Aorta (tissue), 5 donors: ENCODE results near the gene ARMC8. TPM values are rescaled to one million over a fixed set of nuclear protein-coding genes. Genes with fewer than 3 reads are reported as not detected.

Source experiments
- ATAC-seq: fragments of 200-7000 bp; cut with Tn5 transposase; one replicate; pipeline ENCODE4 v1.9.1; 2022; ENCODE audit warnings: moderate library complexity; ENCODE audit not compliant: low FRiP score
- DNase-seq, 2 donors: peaks; one replicate each; pipeline ENCODE4 v3.0.0-alpha.2; 2020
- H3K27ac ChIP-seq, 2 donors: one replicate each; pipeline ENCODE4 v1.5.1; 2013; ENCODE audit warnings: low read length in 2 of 2, mild to moderate bottlenecking in 2 of 2, moderate library complexity in 2 of 2, control low read depth in 1 of 2, inconsistent platforms in 1 of 2, low read depth in 1 of 2
- H3K27me3 ChIP-seq, 2 donors: one replicate each; pipeline ENCODE4 v1.6.1; 2013; ENCODE audit warnings: control low read depth in 1 of 2, low read length in 1 of 2, mild to moderate bottlenecking in 1 of 2, moderate library complexity in 1 of 2; ENCODE audit not compliant: insufficient read depth in 2 of 2, control insufficient read depth in 1 of 2
- H3K36me3 ChIP-seq, 2 donors: one replicate each; pipeline ENCODE4 v1.6.1; 2013; ENCODE audit warnings: control low read depth in 1 of 2, low read length in 1 of 2, mild to moderate bottlenecking in 1 of 2; ENCODE audit not compliant: insufficient read depth in 2 of 2, control insufficient read depth in 1 of 2
- H3K4me1 ChIP-seq, 2 donors: one replicate each; pipeline ENCODE4 v1.6.1; 2013; ENCODE audit warnings: low read length in 2 of 2, control low read depth in 1 of 2, mild to moderate bottlenecking in 1 of 2, moderate library complexity in 1 of 2; ENCODE audit not compliant: insufficient read depth in 2 of 2, control insufficient read depth in 1 of 2
- H3K4me3 ChIP-seq, 2 donors: one replicate each; pipeline ENCODE4 v1.5.1; 2013; ENCODE audit warnings: low read length in 2 of 2, control low read depth in 1 of 2, mild to moderate bottlenecking in 1 of 2
- H3K9me3 ChIP-seq: one replicate; pipeline ENCODE4 v1.6.1; 2013; ENCODE audit warnings: mild to moderate bottlenecking, low read length; ENCODE audit not compliant: control insufficient read depth
- WGBS, 2 donors: extraction: QIAGEN DNeasy Blood & Tissue Kit; methylation state at CpG; one replicate each; pipeline ENCODE4 v1.1.7; 2013; 5-methylcytosine and 5-hydroxymethylcytosine counted together
- intact Hi-C, 2 donors: fragments of 100-400 bp; cut with DNase I; formaldehyde crosslinking; loops; one replicate each; pipeline versions ENCODE4 v1.14.2 to v1.15.0; 2022
- polyA plus RNA-seq, 2 donors: library from polyadenylated mRNA; stranded (reverse); fragments of 200-250 nt; gene quantifications; one replicate each; pipeline ENCODE4 v1.2.3, GENCODE V29; 2013
- total RNA-seq, 2 donors: library from RNA; stranded (reverse); fragmentation: NEBNext Ultra II Directional; extraction: Animal tissue kit (Norgen Biotek cat#: 25700); gene quantifications; one replicate each; pipeline ENCODE4 v1.2.1, GENCODE V29; 2021
- donor health status: healthy with polysubstance abuse.
- donor health status: Bipolar disorder and iron deficiency.
- donor health status: DM: no; HTN: no; CAD: no.
- donor health status: DM: no; HTN: no; CAD: no.
- donor health status: DM: yes; HTN: yes; CAD: no.

ARMC8 gene
- total and polyA plus RNA-seq, 4 donors = 18.2 to 59.7 (median 41.5) TPM

DNA sequence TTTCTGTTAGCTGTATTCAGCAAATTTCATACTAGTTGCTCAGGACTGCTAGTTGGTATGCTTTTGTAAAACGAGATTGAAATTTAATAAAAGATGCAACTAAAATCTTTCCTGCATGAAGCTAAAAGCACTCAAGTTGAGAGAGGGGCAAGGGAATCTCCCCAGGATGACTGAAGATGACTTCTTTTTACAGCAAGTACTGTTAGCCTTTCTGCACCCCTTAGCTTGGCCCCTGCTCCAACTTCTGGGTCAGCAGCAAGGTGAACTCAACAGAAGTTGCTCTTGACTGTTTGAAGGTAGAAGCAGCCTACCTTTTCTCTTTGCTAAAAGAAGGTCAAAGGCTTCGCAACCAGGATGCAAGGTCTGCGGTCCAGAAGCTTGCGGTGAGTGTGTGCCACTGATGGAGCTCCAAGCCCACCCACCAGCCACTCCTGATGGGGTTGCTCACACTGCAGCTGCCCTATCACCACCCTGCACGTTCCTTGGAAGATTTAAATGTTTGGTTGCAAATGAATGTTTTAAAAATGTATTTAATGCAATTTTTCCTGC, 110.0 kb downstream of the ARMC8 start:
- H3K4me3 ChIP-seq = no peak overlapping the region
- no peaks in the 10 kb centered on the region for H3K9me3 ChIP-seq
- 86 to 91% methylated on average over 5 of the region's 5 CpGs for WGBS, 2 donors
- intact Hi-C loops = no loop called here
- no peak overlapping the region for H3K27ac ChIP-seq
- H3K36me3 ChIP-seq = peaks cover 2 to 3% of the 10 kb centered on the region in 2 donors
- no peak for DNase-seq
- no peaks in the 10 kb centered on the region for H3K27me3 ChIP-seq
- no peak for ATAC-seq
- no peaks in the 10 kb centered on the region for H3K4me1 ChIP-seq

DNA sequence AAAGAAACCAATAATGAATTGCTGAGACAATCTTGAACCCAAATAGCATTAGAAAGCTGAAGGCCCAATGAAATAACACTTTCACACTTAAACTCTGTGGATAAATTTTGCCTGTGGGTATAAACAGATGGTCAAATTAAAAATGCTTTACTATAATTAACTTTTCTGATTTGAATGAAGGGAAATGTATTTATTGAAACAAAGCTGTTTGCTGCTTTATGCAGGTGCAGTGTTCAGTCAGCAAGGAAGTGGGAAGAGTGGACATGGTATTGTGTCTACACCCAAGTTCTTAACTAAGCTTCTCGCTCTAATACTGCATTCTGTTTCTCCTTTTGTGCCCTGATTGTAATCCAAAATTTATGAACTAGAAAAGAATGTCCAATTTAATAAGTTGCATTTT, 110.8 kb downstream of the ARMC8 start:
- no peak for ATAC-seq
- intact Hi-C loops = no loop called here
- H3K27me3 ChIP-seq = no peaks in the 10 kb centered on the region
- H3K4me3 ChIP-seq = no peak overlapping the region
- H3K36me3 ChIP-seq = peaks cover 2 to 3% of the 10 kb centered on the region in 2 donors
- DNase-seq = no peak
- H3K4me1 ChIP-seq = no peaks in the 10 kb centered on the region
- H3K27ac ChIP-seq = no peak overlapping the region
- WGBS, 2 donors = 86% methylated on average over 1 of the region's 1 CpG
- H3K9me3 ChIP-seq = no peaks in the 10 kb centered on the region

- H3K4me1 ChIP-seq = no peaks in the 10 kb centered on the region
- no peak overlapping the region for H3K4me3 ChIP-seq
- H3K27me3 ChIP-seq = no peaks in the 10 kb centered on the region
- ATAC-seq = no peak
- intact Hi-C loops = no loop called here
- no peaks in the 10 kb centered on the region for H3K9me3 ChIP-seq
- WGBS, 2 donors = 57 to 64% methylated on average over 2 of the region's 2 CpGs
- no peak for DNase-seq
- peaks cover 2 to 3% of the 10 kb centered on the region in 2 donors for H3K36me3 ChIP-seq
- H3K27ac ChIP-seq = no peak overlapping the region
Measured at GRCh38 chr3:138300647-138301046, 113.5 kb downstream of the ARMC8 start.

DNA sequence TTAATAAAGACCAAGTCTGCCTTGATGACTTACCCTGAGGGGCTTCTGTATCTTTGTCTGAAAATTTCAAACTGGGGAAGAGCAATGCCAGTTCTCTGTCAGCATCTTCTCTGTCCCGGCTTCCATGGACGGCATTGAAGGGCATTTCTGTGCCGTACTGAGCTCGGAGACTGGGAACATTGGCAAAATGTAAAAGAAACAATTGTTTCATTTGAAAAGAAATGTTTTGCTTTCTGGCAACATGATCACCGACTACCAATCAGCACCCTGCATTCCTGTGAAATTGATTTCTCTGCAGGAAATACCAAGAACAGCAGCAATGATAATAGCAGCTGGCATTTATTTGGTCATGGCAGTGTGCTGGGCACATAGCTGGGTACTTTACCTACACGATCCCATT, 116.4 kb downstream of the ARMC8 start:
- H3K27me3 ChIP-seq = peaks cover 0 to 3% of the 10 kb centered on the region in 2 donors
- intact Hi-C loops = no loop called here
- ATAC-seq = no peak
- H3K27ac ChIP-seq = no peak overlapping the region
- no peak for DNase-seq
- H3K36me3 ChIP-seq = no peaks in the 10 kb centered on the region
- 30 to 38% methylated on average over 6 of the region's 6 CpGs for WGBS, 2 donors
- no peaks in the 10 kb centered on the region for H3K4me1 ChIP-seq
- no peak overlapping the region for H3K4me3 ChIP-seq
- peaks cover 9% of the 10 kb centered on the region for H3K9me3 ChIP-seq

DNA sequence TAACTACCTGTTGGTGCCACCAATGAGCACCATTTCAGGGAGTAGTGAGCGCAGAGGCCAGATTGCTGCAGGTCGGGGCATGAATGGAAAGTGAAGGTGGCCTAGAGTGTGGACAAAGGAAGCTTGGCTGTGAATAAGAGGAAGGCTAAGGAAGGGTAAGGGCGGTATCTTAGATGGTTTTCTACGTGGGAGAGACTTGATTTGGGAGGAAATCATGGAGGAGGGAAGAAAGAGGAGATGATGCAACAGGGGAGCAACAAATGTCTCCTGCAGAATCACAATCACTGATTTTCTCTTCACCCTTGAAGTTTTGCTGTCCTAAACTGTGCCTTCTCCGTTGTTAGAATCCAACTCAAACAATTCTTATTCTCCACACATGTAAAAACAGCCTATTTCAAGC, 120.8 kb downstream of the ARMC8 start:
- WGBS, 2 donors = 86 to 88% methylated on average over 5 of the region's 5 CpGs
- no peak overlapping the region for H3K4me3 ChIP-seq
- DNase-seq = no peak
- H3K27ac ChIP-seq = no peak overlapping the region
- no peak for ATAC-seq
- no peaks in the 10 kb centered on the region for H3K36me3 ChIP-seq
- intact Hi-C loops = no loop called here
- no peaks in the 10 kb centered on the region for H3K4me1 ChIP-seq
- H3K27me3 ChIP-seq = peaks cover 0 to 3% of the 10 kb centered on the region in 2 donors
- H3K9me3 ChIP-seq = peaks cover 12% of the 10 kb centered on the region

- intact Hi-C loops = no loop called here
- H3K9me3 ChIP-seq = peaks cover 12% of the 10 kb centered on the region
- no peaks in the 10 kb centered on the region for H3K36me3 ChIP-seq
- ATAC-seq (no peak), DNase-seq (no peak)
- peaks cover 0 to 3% of the 10 kb centered on the region in 2 donors for H3K27me3 ChIP-seq
- H3K4me3 ChIP-seq = no peak overlapping the region
- no peaks in the 10 kb centered on the region for H3K4me1 ChIP-seq
- H3K27ac ChIP-seq = no peak overlapping the region
Measured at GRCh38 chr3:138308783-138309182, 121.7 kb downstream of the ARMC8 start.

GRCh38 chr3:138310494-138310893, 123.4 kb downstream of the ARMC8 start:
- WGBS, 2 donors = 80% methylated on average over 4 of the region's 4 CpGs
- no peak for ATAC-seq
- no peaks in the 10 kb centered on the region for H3K4me1 ChIP-seq

GRCh38 chr3:138314751-138315150, 127.7 kb downstream of the ARMC8 start:
- no peaks in the 10 kb centered on the region for H3K36me3 ChIP-seq
- 5 to 9% methylated on average over 1 of the region's 1 CpG for WGBS, 2 donors
- intact Hi-C loops = no loop called here
- no peak for ATAC-seq
- H3K9me3 ChIP-seq = no peaks in the 10 kb centered on the region
- no peak overlapping the region for H3K27ac ChIP-seq
- H3K4me3 ChIP-seq = no peak overlapping the region
- no peaks in the 10 kb centered on the region for H3K27me3 ChIP-seq
- no peaks in the 10 kb centered on the region for H3K4me1 ChIP-seq
- DNase-seq = no peak

More at GRCh38 chr3:138310494-138310893, 123.4 kb downstream of the ARMC8 start:
- Histone ChIP-seq H3K36me3 (no peaks in the 10 kb centered on the region), H3K9me3 (peaks cover 12% of the 10 kb centered on the region), H3K27me3 (peaks cover 0 to 3% of the 10 kb centered on the region in 2 donors), H3K4me3 (no peak overlapping the region), H3K27ac (no peak overlapping the region)
- DNase-seq = no peak
- intact Hi-C loops = no loop called here

DNA sequence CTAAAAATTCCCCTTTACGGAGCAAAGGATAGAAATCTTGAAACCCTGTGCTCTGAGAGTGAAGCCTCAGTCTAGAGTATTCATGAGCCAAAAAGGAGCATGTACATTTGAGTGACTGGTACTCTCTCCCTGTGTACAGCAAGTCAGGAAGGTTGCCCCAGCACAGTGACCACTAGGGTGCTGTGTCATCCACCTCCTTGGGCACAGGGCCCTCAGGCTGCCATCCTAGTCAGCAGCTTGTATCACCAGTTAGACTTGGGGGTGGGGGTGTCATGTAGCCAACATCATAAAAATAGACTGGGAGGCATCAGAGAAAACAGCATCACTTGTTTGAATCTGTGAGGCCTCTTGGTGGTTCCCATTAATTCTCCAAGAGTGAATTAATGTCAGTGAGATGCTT, 130.6 kb downstream of the ARMC8 start:
- DNase-seq (no peak), ATAC-seq (no peak)
- H3K4me1 ChIP-seq = no peaks in the 10 kb centered on the region
- H3K27me3 ChIP-seq = no peaks in the 10 kb centered on the region
- H3K36me3 ChIP-seq = no peaks in the 10 kb centered on the region
- intact Hi-C loops = no loop called here
- no peaks in the 10 kb centered on the region for H3K9me3 ChIP-seq
- WGBS, 2 donors = 92 to 100% methylated on average over 1 of the region's 1 CpG
- H3K4me3 ChIP-seq = no peak overlapping the region
- H3K27ac ChIP-seq = no peak overlapping the region
